ENCODE data around the gene MAD1L1.

MAD1L1 gene

DNA sequence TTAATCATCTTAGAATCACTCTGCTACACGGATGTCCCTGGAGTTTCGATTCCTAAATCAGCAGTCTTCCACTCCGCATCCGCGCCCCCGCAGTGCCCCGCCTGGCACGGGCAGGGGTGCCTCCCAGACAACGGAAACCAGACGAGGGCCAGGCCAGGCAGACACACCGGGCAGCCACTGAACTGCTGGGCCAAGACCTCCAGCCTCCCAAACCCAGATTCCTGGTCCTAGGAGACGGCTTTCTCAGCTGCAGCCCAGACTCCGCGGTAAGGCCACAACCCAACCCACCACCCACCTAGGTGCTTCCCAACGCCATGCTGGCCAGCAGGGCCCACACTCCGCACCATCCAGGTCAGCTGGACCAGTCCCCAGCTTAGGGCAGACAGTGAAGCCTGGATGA is 33.2 kb downstream of the MAD1L1 start:
- DNase-seq, result no peak

DNA sequence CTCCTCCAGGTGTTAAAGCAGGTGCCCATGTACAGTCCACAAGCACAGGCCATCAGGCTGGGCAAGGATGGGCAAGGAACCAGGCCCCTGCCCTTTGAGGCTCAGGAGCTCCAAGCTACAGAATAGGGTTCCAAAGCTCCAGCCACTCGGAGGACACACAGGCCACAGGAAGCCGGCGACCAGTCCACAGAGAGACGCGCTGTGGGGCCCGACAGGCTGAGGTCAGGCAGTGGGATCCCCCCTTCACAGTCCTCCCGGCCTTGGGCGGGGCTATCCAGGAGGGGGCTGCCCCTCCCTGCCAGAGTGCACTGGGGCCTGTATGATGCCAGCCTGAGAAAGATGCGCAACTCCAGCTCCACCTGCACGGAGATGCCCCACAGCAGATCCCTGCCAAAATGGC is 34.0 kb downstream of the MAD1L1 start:
- no peak for DNase-seq

DNA sequence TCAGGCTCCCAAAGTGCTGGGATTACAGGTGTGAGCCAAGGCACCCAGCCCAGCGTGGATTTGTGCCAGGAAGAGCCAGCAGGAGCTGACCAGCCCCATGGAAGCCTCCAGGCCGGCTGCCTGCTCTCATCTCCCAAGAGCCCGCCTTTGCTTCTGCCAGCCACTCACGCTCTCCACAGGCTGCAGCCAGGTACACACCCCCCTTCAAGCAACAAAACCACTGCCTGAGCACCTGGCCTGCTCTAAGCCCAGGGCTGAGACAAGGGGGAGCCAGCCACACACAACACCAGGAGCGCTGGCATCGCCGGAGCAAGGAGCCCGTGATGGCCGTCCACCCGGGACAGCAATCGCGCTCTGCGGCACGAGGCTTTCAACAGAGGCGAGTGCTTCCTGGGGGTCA is 34.5 kb downstream of the MAD1L1 start:
- no peak for DNase-seq

DNA sequence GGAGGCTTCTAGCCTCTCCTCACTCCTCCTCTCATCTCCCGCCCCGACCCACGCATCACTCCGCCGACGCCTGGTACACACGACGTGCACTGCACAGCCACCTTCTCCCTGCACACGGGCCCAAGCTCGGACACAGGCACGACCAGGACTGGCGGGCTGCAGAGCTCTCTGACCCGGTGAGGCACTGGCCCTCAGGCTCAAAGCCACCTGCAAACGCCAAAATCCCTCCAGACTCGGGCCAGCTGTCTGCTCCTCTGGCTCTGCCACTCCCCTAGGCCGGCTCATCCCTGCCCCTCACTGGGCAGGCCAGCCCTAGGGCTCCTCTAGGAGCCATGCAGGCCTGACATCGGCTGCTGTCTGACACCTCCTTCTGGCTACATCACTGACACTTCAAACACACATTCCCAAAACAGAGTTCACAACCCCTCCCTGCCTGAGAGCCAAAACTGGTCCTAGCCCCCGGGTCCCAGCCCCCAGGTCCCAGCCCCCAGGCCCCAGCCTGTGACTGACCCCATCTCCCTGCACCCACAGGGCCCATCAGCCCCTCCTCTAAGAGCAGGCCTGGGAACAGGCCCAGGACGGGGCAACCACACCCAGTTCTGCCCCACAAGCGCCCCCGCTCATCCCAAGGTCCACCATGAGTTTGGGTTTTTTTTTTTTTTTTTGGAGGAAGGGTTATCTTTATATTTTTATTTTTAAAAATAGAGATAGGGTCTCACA is 35.1 kb downstream of the MAD1L1 start:
- no peak for DNase-seq

DNA sequence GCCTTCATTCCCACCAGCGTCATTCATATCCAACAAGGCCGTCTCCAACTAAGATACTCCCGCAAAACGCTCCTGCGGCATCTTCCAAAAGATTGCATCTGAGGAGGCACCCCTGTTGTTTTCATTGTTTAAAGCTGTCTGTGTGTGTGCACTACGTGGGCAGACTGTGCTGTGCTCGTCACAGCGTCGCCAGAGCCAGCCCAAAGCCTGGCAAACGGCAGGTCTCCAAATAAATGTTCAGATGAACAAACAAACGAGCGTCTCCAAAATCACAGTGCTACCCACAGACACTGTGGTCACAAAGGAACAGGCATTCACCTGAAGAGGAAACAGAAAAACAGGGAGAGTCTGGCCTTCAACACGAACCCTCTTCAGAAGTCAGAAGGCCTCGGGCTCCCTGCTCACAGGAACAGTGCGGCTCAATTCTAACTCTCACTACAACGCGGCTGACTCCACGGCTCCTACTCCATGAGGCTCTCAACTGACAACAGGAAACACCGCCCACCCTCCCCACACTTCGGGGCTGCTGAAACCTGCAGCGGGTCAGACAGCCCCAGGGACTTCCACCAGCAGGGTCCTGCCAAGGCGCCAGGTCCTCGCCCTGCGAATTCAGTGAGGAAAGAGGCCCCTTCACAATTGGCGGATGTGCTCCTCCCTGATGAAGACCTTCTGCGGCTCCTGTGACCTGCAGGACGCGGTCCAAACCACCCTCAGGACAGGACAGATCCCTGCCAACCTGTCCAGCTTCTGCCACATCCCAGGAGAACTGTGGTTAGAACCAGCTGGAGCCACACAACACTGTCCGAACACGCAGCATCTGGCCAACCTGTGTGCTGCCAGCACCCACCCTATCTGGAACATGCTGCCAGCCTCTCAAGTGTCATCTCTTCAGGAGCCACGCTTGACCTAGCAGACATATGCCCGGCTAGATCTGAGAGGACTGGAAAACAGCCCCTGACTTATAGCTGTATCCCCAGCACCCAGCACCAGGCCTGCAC is 36.1 kb downstream of the MAD1L1 start:
- no peak for DNase-seq

DNA sequence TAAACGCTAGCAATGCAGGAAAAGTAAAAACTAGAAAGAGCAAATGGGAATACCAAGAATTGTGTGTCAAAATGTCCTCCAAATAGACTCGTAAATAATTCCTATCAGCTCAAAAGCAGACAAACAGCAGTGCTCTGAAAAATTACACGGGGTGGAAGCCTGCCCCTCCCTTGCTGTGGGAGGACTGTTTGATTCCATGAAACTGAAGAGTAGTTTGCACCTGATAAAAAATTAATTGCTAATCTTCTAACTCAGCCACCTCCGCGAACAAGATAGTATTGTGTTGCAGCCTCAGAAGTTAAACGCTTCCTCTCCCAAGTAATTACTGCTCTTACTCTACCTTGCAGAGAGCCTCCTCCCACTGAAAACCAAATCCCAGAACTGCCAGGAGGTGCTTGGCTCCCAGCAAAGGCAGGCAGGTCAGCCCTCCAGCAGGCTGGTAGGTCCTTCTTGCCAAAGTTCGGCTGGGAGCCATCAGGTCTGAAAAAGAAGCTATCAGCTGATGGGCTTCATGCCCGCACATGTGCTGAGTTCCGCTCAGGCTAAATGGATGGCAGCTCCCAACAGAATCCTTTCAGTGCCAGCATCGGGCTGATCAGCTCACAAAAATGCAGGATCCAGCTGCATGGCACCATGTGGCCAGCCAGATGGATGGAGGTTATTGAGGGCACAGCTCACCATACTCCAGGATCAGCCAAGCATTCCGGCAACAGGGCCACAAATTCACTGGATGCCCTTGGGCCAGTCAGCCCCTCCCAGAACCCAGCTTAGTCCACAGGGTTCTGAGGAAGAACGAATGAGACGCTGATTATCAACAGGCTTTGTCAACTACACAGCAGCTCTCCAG is 37.1 kb downstream of the MAD1L1 start:
- DNase-seq, result no peak

DNA sequence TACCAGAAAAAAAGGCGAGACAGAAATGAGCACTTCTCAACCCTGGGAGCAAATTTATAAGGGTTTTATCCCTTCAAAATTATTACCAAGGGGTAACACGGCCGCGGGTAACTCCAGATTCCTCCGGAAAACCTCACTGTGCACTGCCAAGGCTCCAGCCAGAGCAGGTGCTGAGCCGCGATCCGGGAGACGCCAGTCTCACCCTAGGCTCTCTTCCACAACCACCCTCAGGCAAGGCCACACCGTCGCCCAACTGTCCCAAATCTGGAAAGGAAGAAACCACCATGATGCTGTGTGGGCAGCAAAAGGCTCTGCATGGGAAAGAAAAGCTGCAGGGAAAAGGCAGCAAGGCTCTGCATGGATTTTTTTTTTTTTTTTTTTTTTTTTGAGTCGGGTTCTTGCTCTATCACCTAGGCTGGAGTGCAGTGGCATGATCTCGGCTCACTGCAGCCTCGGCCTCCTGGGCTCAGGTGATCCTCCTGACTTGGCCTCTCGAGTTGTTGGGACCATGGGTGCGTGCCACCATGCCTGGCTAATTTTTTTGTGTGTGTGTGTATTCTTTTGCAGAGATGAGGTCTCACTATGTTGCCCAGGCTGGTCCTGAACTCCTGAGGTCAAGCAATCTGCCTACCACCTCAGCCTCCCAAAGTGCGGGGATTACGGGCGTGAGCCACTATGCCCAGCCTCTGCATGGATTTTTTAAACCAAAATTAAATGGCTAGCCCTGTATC is 39.0 kb downstream of the MAD1L1 start:
- no peak for DNase-seq

DNA sequence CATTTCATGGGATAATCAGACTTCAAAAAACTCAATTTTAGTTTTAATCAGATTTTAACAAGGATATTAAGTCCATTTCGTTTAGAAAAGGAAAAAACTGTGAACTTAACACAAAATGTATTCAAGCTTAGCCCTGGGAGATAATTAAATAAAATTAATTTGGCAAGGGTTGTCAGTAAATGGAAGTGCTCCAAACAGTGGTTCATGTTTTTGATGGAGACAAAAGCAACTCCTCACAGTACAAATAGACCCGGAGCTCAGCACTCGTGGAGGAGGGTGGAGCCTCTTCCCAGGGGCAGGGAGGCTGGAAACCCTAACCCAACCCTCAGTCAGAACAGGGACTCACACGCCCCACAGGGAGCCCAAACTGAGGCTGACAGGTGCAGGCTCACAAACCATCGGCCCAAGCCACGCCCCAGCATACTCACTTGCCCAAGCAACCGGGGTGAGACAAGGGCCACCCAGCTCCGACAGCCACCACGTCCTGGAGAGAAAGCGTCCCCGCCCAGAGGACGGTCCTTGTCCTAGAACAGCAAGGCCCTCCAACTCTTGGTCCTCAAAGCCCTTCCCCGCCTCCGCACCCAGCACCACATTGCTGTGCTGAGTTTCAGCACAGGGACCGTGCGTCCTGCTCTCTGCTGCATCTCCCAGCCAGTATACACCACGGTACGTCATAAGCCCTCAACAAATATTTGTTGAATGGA is 39.8 kb downstream of the MAD1L1 start:
- DNase-seq, result no peak

DNA sequence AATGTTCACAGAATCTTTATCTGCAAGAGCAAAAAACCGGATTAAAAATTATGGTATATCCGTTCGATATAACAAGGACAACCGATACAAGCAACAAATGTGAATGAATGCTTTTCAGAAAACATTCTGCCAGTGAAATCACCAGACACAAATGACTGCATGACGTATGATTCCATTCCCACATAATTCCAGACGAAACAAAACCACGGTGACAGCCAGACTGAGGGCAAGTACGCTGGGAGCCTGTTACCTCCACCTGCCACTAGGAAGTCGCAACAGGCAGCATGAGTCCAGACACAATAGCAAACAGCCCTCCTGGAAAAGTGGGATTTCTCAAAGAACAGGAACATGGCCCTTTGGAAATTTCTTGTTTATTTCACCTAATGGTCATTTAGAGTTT is 41.7 kb downstream of the MAD1L1 start:
- DNase-seq, result no peak

DNA sequence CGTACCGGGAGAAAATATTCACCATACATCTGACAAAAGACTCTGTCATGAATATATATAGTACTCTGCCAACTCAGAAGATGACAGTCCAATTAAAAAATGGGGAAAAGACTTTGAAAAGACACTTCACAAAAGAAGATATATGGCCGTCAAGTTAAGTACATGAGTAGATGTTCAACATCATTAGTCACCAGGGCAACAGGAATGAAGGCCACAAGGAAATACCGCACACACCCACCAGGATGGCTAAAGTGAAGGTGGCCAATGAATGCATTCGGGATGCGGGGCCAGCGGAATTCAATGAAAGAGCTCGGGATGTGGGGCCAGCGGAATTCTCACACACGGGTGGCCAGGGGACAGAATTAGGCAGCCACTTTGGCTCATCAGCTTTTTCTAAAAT is 42.2 kb downstream of the MAD1L1 start:
- no peak for DNase-seq

DNA sequence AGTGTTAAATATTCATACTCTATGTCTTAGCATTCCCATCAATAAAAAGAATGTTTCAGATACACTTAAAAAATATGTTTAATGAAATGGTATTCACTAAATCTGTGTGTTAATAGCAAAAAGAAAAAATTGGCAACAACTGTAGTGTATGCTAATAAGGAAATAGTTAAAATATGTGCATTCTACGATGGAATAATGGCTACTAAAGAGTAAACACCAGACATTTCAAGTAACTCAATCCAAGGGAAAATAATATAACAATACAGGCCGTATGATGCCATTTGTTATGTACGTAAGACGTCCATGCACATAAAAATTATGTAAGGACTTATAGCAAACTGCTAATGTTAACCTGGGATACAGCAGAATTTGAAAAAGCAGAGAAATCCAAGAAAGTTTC is 46.6 kb downstream of the MAD1L1 start:
- DNase-seq, result no peak

DNA sequence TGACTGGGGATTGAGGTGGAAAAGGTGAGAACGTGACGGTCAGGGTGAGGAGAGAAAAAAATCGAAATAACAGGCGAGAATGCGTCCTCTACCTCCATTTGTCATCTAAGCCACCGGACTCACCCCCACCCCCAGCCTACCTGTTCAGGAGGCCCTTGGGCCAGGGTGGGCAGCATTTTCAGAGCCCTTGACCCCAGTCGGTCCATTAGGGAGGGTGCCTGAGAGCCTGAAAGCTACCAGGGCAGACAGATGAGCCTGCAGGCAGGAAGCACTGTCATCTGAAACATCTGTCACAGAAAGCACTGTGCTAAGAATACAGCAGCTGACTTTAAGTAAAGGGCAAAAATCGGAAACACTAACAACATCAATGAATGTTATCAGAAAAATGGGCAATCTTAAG is 47.0 kb downstream of the MAD1L1 start:
- DNase-seq, result no peak

DNA sequence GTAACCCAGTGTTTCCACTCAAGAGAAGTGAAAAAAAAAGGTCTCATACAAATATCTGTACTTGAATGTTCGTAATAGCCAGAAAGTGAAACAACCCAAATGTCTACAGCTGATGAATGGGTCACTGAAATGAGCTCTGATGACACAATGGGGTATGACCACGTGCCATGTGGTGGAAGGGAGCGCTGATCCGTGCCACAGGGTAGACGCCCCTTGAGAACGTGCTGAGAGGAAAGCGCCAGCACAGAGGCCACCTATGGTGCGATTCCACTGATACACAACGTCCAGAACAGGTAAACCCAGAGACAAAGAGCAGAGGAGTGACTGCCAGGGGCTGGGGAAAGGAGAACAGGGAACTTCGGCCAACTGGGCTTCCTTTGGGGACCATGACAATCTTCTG is 50.3 kb downstream of the MAD1L1 start:
- no peak for DNase-seq

DNA sequence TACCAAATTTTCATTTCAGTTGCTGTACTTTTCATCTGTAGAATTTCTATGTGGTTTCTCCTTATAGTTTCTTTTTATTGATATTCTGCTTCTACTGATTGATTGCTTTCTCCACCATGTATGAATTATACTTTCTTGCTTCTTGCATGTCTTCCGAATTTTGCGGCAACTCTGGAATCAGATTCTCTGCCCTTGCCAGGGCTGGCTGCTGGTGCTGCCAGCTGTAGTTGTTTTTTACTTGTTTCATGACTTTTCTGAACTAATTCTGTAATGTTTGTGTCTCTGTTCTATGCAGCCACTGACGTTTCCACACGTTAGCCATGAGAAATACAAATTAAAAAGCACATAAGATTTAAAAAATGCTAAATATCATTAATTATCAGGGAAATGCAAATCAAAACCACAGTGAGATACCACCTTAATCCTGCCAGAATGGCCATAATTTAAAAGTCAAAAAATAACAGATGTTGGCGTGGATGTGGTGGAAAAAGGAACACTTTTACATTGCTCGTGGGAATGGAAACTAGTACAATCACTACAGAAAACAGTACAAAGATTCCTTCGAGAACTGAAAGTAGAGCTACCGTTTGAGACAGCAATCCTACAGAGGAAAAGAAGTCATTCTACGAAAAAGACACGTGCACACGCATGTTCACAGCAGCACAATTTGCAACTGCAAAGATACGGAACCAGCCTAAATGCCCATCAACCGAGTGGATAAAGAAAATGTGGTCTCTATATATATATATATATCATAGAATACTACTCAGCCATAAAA is 51.5 kb downstream of the MAD1L1 start:
- no peak for DNase-seq

DNA sequence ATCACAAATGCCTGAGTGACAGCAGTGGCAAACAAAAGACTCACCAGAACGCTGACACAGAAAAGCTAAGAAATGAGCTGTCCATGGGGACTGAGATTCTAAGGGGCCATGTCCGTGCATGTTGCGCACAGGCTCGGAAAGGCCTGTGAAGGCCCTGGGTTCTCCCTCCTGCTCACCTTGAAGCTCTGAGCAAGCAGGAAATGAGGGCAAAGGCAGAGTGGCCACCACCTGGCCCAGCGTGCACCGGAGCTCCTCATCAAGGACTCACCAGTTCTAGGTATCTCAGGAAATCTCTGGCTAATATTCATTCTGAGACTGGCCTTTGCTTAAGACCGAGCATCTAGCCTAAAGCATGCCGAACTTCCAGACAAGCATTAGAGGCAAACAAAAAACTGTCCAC is 52.7 kb downstream of the MAD1L1 start:
- no peak for DNase-seq

DNA sequence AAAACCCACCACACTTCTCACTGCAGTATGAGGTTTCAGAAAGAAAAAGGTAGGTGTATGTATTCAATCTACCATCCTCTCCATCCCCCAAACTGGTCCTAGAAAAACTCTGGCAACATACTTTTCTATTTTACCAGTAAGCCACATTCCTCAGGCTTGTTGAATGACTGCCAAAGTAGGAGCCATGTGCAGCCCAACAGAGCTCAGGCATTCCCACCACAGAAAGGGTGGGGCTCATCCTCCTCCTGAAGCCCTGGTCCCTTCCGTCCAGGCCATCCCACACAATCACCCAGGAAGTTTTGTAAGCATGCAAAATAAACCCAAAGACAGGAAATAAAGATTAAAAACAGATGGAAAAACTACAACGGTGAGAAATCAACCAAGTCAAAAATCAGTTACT is 57.2 kb downstream of the MAD1L1 start:
- no peak for DNase-seq

DNA sequence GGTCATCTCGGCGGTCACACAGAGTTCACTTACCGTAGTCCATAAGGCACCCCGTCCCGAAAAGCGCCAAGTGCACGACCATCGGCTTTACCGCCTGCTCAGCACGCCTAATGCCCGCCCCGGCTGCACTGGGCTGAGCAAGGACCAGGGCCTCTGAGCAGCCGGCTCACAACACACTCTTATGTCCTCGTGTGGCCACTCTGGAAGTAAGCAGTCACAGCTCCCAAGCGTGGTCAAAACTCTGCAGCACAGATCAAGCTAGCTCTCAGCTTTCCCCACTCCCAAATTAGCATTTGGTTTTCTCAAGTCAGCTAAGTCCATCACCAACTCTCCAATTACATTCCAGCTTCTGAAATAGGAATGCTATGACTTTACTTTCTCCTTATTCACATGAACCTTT is 57.7 kb downstream of the MAD1L1 start:
- DNase-seq, result no peak

DNA sequence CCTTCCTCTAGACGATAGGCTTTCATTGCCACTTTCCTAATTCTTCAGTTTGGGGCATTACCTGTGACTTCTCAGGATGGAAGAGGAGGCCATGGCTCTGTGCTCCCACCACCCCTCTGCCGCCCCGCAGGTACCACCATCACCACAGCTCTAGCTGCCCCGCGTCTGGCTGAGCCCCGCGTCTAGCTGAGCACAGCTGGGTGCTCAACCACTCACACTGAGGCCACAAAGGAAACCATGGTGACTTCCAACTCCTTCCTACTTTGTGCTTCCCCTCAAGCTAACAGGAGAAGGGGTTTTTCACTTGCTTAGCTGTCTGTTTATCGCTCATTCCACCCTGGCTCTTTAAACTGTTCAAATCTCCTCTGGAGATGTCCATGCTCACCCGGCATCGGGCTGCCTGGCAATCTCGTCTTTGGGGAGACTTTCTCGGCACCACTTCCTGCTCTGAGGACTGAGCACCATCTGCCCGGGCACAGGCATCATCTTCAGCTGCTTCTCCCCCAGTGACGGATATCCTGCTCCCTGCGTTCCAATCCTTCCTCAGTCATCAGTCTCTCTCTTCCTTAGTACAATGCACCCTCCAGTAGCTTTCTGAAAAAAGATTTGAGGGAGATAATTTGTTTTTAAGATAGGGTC is 59.4 kb downstream of the MAD1L1 start:
- DNase-seq, result no peak

DNA sequence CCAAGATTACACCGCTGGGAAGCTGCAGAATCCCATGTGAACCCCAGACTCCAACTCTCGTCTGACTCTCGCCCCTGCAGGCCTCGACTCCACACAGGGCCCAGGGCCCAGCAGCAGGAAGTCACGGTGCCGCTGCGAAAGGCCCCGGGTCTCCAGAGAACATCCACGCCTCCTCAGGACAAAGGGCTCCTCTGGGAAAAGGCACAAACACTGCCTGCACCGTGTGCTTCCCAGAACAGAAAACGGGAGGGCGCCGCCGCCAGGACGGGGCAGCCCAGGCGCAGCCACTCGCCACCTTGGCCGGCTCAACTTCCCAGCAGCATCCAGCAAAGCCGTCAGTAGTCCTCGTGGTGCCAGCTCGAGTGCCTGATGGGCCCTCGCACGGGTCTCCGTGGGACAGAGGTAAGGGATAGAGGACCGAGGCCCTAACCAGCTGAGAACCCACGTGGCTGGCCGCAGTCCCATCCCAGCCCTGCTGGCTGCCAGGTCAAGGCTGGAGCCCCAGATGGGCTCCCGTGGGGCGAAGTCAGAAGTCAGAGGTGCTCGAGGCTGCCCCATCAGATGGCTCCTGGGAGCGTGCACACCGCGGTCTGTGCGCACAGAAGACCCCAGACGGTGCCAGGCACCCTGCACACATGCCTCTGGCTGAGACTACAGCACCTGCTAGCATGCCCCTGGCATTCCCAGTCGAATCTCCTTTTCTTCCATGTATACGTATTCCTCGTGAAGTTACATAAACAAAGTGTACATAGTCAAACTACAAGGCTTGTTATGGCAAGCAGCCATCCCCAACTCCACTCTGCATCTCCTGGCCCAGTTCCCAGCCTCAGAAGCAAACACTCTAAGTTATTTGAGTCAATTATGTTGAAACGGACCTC is 60.2 kb downstream of the MAD1L1 start:
- DNase-seq, result no peak

DNA sequence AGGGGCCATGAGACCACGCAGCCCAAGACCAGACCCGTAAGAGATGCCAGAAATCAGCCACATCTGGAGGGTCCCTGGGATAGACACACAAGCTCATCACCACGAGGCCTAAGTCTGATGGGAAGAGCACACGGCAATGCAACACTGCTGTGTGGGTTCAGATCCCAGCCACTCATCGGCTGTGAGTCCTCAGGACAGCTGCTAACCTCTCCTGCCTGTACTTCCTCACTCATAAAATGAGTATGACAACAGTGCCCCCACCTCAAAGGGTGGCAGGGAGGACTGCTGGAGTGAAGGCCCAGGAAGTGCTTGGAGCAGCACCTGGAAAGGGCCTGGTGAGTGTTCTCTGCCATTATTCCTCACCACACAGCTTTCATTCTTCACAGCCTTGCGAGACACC is 60.9 kb downstream of the MAD1L1 start:
- DNase-seq, result no peak

Measured in stimulated activated naive CD4-positive, alpha-beta T cell treated with Interleukin-2 at 50 U/mL for 16 hours (primary cell).